Glutamatergic neuron (in vitro differentiated cells): ENCODE results near the gene MEGF9. TPM values are rescaled to one million over a fixed set of nuclear protein-coding genes. Genes with fewer than 3 reads are reported as not detected.
"Not testable (repeated sequence)": the region's sequence is repeated elsewhere in the genome, so short reads cannot be mapped to it uniquely, and the experiment has no call there.

Experiments used
- DNase-seq: peaks from one replicate; pipeline ENCODE4 v3.0.0; 2022
- H3K27ac Mint-ChIP-seq: one replicate; pipeline ENCODE4 v1.8.0; 2020; ENCODE audit warnings: mild to moderate bottlenecking, mixed read lengths, inconsistent platforms; ENCODE audit not compliant: unreplicated experiment
- H3K27me3 Mint-ChIP-seq: one replicate; pipeline ENCODE4 v1.8.0; 2020; ENCODE audit warnings: mild to moderate bottlenecking, moderate library complexity, mixed read lengths, inconsistent platforms; ENCODE audit not compliant: unreplicated experiment
- H3K36me3 Mint-ChIP-seq: one replicate; pipeline ENCODE4 v1.8.0; 2020; ENCODE audit warnings: mild to moderate bottlenecking, mixed read lengths, inconsistent platforms; ENCODE audit not compliant: unreplicated experiment
- H3K4me1 Mint-ChIP-seq: one replicate; pipeline ENCODE4 v1.8.0; 2020; ENCODE audit warnings: mild to moderate bottlenecking, low read depth, mixed read lengths, inconsistent platforms; ENCODE audit not compliant: unreplicated experiment
- H3K4me3 Mint-ChIP-seq: one replicate; pipeline ENCODE4 v1.8.0; 2020; ENCODE audit warnings: mild to moderate bottlenecking, mixed read lengths, inconsistent platforms; ENCODE audit not compliant: unreplicated experiment
- H3K9me3 Mint-ChIP-seq: one replicate; pipeline ENCODE4 v1.8.0; 2020; ENCODE audit warnings: mild to moderate bottlenecking, moderate library complexity, mixed read lengths, inconsistent platforms; ENCODE audit not compliant: unreplicated experiment
- total RNA-seq: library from RNA; stranded (reverse); fragmentation: NEBNext Ultra II Directional; extraction: Animal tissue kit (Norgen Biotek cat#: 25700); gene quantifications from one replicate; pipeline ENCODE4 v1.2.1, GENCODE V29; 2021; ENCODE audit not compliant: unreplicated experiment
- TF ChIP-seq, protein P1 (sequence below): fragments of 200-600 bp; sonication (generic); IDR thresholded peaks from one replicate; pipeline ENCODE4 v1.5.0; 2021; ENCODE audit not compliant: partially characterized antibody, unreplicated experiment

MEGF9 gene
- total RNA-seq, 1 donor from 2014 or later, result 25.4 TPM

DNA sequence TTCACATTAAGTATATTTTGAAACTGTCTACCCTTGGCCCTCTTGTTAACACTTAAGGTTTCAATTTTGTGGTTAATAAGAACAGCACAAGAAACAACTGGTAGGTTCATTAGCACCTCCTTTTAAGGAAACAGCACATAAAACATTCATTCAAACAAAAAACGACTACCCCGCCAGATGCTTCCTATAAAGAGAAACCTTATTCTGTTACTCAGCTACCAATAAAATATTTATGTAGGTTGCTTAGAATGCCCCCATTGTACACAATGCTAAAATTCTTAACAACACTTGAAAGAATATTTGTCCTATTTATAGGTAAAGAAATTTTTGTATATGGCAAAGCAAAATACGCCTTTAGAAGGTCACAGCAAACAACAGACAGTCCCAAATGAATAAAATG lies 157.5 kb downstream of the MEGF9 start:
- TF ChIP-seq, protein P1, sequence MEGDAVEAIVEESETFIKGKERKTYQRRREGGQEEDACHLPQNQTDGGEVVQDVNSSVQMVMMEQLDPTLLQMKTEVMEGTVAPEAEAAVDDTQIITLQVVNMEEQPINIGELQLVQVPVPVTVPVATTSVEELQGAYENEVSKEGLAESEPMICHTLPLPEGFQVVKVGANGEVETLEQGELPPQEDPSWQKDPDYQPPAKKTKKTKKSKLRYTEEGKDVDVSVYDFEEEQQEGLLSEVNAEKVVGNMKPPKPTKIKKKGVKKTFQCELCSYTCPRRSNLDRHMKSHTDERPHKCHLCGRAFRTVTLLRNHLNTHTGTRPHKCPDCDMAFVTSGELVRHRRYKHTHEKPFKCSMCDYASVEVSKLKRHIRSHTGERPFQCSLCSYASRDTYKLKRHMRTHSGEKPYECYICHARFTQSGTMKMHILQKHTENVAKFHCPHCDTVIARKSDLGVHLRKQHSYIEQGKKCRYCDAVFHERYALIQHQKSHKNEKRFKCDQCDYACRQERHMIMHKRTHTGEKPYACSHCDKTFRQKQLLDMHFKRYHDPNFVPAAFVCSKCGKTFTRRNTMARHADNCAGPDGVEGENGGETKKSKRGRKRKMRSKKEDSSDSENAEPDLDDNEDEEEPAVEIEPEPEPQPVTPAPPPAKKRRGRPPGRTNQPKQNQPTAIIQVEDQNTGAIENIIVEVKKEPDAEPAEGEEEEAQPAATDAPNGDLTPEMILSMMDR, result no peak
- Mint-ChIP-seq H3K9me3 (no peaks in the 10 kb centered on the region), H3K36me3 (no peaks in the 10 kb centered on the region), H3K4me1 (peaks cover 1% of the 10 kb centered on the region), H3K4me3 (no peak overlapping the region), H3K27ac (no peak overlapping the region), H3K27me3 (peaks cover 4% of the 10 kb centered on the region)
- DNase-seq, result no peak

DNA sequence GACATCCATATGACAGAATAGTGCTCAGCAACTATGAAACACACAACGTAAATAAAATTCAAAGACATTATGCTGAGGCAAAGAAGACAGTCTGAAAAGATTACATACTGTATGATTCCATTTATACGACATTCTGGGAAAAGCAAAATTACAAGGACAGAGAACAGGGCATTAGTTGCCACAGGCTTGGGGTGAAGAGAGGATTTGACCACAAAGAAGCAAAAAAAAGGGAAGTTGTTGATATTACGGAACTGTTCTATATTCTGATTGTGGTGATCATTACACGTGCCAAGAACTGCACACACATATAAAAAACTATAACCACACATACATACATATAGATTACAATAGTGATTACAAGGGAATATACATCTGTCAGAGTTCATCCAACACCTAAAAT lies 158.4 kb downstream of the MEGF9 start:
- Mint-ChIP-seq H3K4me1 (peaks cover 1% of the 10 kb centered on the region), H3K4me3 (no peak overlapping the region), H3K27me3 (peaks cover 2% of the 10 kb centered on the region), H3K36me3 (no peaks in the 10 kb centered on the region), H3K27ac (no peak overlapping the region), H3K9me3 (no peaks in the 10 kb centered on the region)
- no peak for DNase-seq
- TF ChIP-seq, protein P1, result no peak

DNA sequence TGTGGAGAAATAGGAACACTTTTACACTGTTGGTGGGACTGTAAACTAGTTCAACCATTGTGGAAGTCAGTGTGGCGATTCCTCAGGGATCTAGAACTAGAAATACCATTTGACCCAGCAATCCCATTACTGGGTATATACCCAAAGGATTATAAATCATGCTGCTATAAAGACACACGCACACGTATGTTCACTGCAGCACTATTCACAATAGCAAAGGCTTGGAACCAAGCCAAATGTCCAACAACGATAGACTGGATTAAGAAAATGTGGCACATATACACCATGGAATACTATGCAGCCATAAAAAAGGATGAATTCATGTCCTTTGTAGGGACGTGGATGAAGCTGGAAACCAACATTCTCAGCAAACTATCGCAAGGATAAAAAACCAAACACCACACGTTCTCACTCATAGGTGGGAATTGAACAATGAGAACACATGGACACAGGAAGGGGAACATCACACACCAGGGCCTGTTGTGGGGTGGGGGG lies 162.0 kb downstream of the MEGF9 start:
- not testable (repeated sequence) for DNase-seq, H3K9me3 Mint-ChIP-seq, H3K4me3 Mint-ChIP-seq, H3K36me3 Mint-ChIP-seq, H3K27ac Mint-ChIP-seq, H3K27me3 Mint-ChIP-seq, H3K4me1 Mint-ChIP-seq

Other genes starting within 250 kb of the MEGF9 start
- 53.2 TPM for gene CDK5RAP2, start 134.3 kb downstream of the MEGF9 start, total RNA-seq
- 67.2 TPM for gene FBXW2, start 78.9 kb upstream of the MEGF9 start, total RNA-seq
- 48.5 TPM for gene PSMD5, start 128.5 kb upstream of the MEGF9 start, total RNA-seq
- 18.9 TPM for gene PHF19, start 162.7 kb upstream of the MEGF9 start, total RNA-seq
- 1.6 TPM for gene TRAF1, start 212.3 kb upstream of the MEGF9 start, total RNA-seq